Measurements from ENCODE around the gene MCF2L. TPM values are rescaled to one million over a fixed set of nuclear protein-coding genes. Genes with fewer than 3 reads are reported as not detected.

MCF2L gene
- total RNA-seq, 1 donor from 2014 or later: 40.4 TPM

DNA sequence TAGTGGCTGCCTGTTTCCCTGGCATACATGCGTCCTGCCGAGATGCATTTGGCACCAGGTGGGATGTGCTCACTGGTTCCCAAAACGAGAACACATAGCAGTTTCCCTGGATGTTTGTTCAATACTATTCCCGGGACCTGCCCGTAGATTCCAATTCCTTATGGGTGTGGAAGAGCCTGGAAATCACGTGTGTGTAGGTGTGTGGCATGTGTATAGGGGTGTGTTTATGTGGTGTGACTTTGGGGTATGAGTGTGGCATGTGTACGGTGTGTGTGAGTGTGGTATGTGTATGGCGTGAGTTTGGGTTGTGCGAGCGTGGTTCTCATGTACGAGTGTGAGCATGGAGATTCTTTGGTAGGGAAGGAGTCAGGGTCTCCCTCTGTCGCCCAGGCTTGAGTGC lies 133.7 kb downstream of the MCF2L start:
- DNase-seq (ENCODE audit: low spot score): no peak
- Histone ChIP-seq H3K4me1 (peaks cover 7% of the 10 kb centered on the region), H3K27me3 (no peaks in the 10 kb centered on the region), H3K4me2 (no peak overlapping the region), H3K36me3 (no peaks in the 10 kb centered on the region), H3F3A (ENCODE audit: low read depth) (no peaks in the 10 kb centered on the region), H4K20me1 (ENCODE audit: low read depth) (no peaks in the 10 kb centered on the region), H3K4me3 (no peak overlapping the region), H3K27ac (no peak overlapping the region), H3K9me3 (ENCODE audit: low read depth) (no peaks in the 10 kb centered on the region), H3K79me2 (ENCODE audit: low read depth) (no peaks in the 10 kb centered on the region), H2AFZ (replicated peaks) (no peak overlapping the region), H3K9ac (no peak overlapping the region)
- Mint-ChIP-seq H3K27me3 (ENCODE audit: insufficient read depth, low read depth) (peaks cover 2% of the 10 kb centered on the region), H3K27ac (peak overlapping the region; percentile 1), H3K4me1 (peaks cover 15% of the 10 kb centered on the region), H3K9me3 (no peaks in the 10 kb centered on the region), H3K4me3 (no peak overlapping the region), H3K36me3 (peaks cover 4% of the 10 kb centered on the region)
- TF ChIP-seq EZH2 (IDR thresholded peaks at IDR 0.05): no peak
- no peak for TF ChIP-seq EZH2phosphoT487 (IDR thresholded peaks at IDR 0.05)
- TF ChIP-seq CTCF (IDR thresholded peaks at IDR 0.05): no peak

DNA sequence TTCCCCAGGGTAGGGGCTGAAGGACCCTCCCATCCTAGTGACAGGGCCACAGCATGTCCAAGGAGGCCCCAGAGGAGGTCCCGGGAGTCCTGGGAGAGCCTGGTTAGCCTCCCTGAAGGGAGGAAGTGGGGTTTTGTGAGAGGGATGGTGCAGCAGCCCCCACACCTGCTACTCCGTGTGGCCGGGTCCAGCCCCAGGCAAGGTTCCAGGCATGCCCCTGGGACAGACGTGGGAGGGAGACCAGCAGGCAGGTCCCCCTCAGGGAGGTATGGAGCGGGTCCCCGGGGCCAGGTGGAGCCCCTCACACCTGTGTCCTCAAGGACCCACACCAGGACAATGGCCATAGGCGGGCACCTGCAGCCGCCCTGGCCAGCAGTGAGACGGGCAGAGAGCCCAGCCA lies 134.6 kb downstream of the MCF2L start:
- no peaks in the 10 kb centered on the region for H3K36me3 Mint-ChIP-seq
- Histone ChIP-seq H3K4me1 (peaks cover 7% of the 10 kb centered on the region), H3K4me3 (no peak overlapping the region), H3F3A (ENCODE audit: low read depth) (no peaks in the 10 kb centered on the region), H3K27me3 (no peaks in the 10 kb centered on the region), H3K36me3 (no peaks in the 10 kb centered on the region), H3K4me2 (no peak overlapping the region), H2AFZ (replicated peaks) (no peak overlapping the region), H3K9me3 (ENCODE audit: low read depth) (no peaks in the 10 kb centered on the region), H4K20me1 (ENCODE audit: low read depth) (no peaks in the 10 kb centered on the region), H3K27ac (no peak overlapping the region), H3K9ac (no peak overlapping the region), H3K79me2 (ENCODE audit: low read depth) (no peaks in the 10 kb centered on the region)
- peaks cover 6% of the 10 kb centered on the region for H3K4me1 Mint-ChIP-seq
- H3K9me3 Mint-ChIP-seq: no peaks in the 10 kb centered on the region
- H3K27ac Mint-ChIP-seq: no peak overlapping the region
- H3K4me3 Mint-ChIP-seq: no peak overlapping the region
- no peak for DNase-seq (ENCODE audit: low spot score)
- TF ChIP-seq CTCF (IDR thresholded peaks at IDR 0.05) (no peak), EZH2phosphoT487 (IDR thresholded peaks at IDR 0.05) (no peak), EZH2 (IDR thresholded peaks at IDR 0.05) (no peak)
- peaks cover 2% of the 10 kb centered on the region for H3K27me3 Mint-ChIP-seq (ENCODE audit: insufficient read depth, low read depth)

GRCh38 chr13:113105032-113105920 lies 136.3 kb downstream of the MCF2L start, which contains the start of gene F7:
TSS of gene F7 (plus strand) at chr13:113105791. CDS start at chr13:113105842, 51 bp downstream.
- Histone ChIP-seq H2AFZ (replicated peaks) (no peak within 1 kb of the TSS), H3K79me2 (ENCODE audit: low read depth) (no peaks in the 10 kb centered on the region), H4K20me1 (ENCODE audit: low read depth) (no peaks in the 10 kb centered on the region), H3K4me3 (no peak within 1 kb of the TSS), H3K9me3 (ENCODE audit: low read depth) (no peaks in the 10 kb centered on the region), H3K27ac (no peak within 1 kb of the TSS), H3F3A (ENCODE audit: low read depth) (no peaks in the 10 kb centered on the region), H3K36me3 (no peaks in the 10 kb centered on the region), H3K9ac (no peak within 1 kb of the TSS), H3K27me3 (peaks cover 12% of the 10 kb centered on the region), H3K4me2 (peak within 1 kb of the TSS; percentile 7), H3K4me1 (peaks cover 7% of the 10 kb centered on the region)
- no peak within 1 kb of the TSS for H3K27ac Mint-ChIP-seq
- no peak for TF ChIP-seq CTCF (IDR thresholded peaks at IDR 0.05)
- no peak for TF ChIP-seq EZH2phosphoT487 (IDR thresholded peaks at IDR 0.05)
- no peak for TF ChIP-seq EZH2 (IDR thresholded peaks at IDR 0.05)
- H3K27me3 Mint-ChIP-seq (ENCODE audit: insufficient read depth, low read depth): peaks cover 10% of the 10 kb centered on the region
- H3K4me3 Mint-ChIP-seq: peak within 1 kb of the TSS; percentile 64
- peaks cover 4% of the 10 kb centered on the region for H3K9me3 Mint-ChIP-seq
- H3K4me1 Mint-ChIP-seq: peaks cover 7% of the 10 kb centered on the region
- DNase-seq (ENCODE audit: low spot score): no peak
- no peaks in the 10 kb centered on the region for H3K36me3 Mint-ChIP-seq
